Left ventricle myocardium inferior (tissue), 1 donor: Measurements from ENCODE around the gene DHRS2. TPM values are rescaled to one million over a fixed set of nuclear protein-coding genes. Genes with fewer than 3 reads are reported as not detected.
"Not testable (repeated sequence)": the region's sequence is repeated elsewhere in the genome, so short reads cannot be mapped to it uniquely, and the experiment has no call there.

Experiments used
- DNase-seq: peaks from one replicate; pipeline ENCODE4 v3.0.0-alpha.2; 2020
- H3K27ac ChIP-seq: fragments of 200-600 bp; replicated peaks from 2 replicates; pipeline ENCODE4 v1.8.0; 2021
- H3K27me3 ChIP-seq: fragments of 200-600 bp; 2 replicates; pipeline ENCODE4 v1.8.0; 2021; ENCODE audit warnings: low read depth
- H3K36me3 ChIP-seq: fragments of 200-600 bp; 2 replicates; pipeline ENCODE4 v1.8.0; 2021
- H3K4me1 ChIP-seq: fragments of 200-600 bp; 2 replicates; pipeline ENCODE4 v1.8.0; 2021
- H3K4me3 ChIP-seq: fragments of 200-600 bp; 2 replicates; pipeline ENCODE4 v1.8.0; 2021; ENCODE audit warnings: mild to moderate bottlenecking, moderate library complexity
- H3K9me3 ChIP-seq: fragments of 200-600 bp; replicated peaks from 2 replicates; pipeline ENCODE4 v1.8.0; 2021
- CTCF ChIP-seq: fragments of 200-600 bp; IDR thresholded peaks from 2 replicates; pipeline ENCODE4 v1.8.0; 2021; ENCODE audit warnings: antibody characterized with exemption, mild to moderate bottlenecking, borderline replicate concordance
- intact Hi-C: fragments of 100-400 bp; cut with micrococcal nuclease; formaldehyde crosslinking; loops from one replicate; pipeline ENCODE4 v1.11.0; 2022
- total RNA-seq: library from RNA; stranded (reverse); fragmentation: NEBNext Ultra II Directional; extraction: Animal tissue kit (Norgen Biotek cat#: 25700); gene quantifications from one replicate; pipeline ENCODE4 v1.2.1, GENCODE V29; 2021
- donor health status: DM: no; HTN: yes; CAD: no; lungs with severe emphysema.

DHRS2 gene
- total RNA-seq, 1 donor from 2014 or later: not detected

DNA sequence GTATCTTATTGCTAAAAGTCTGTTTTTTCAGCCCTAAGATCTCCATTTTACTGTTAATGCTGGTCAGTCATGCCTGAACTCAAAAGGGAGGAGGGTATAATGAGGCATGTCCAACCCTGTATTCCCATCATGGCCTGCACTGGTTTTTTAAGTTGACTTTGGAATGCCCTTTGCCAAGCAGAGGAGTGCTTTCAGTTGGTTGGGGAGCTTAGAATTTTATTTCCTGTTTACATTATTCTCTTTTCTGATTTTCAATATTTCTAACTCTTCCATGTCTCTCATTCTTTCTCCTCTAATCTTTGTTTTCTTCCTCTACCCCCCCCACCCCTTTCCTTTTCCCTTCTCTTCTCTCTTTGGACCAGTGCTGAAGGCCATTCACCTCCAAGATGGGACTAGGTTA is 4.9 kb upstream of the DHRS2 start:
- H3K4me1 ChIP-seq: peaks cover 9% of the 10 kb centered on the region
- DNase-seq: no peak
- H3K4me3 ChIP-seq: no peak overlapping the region
- no peaks in the 10 kb centered on the region for H3K36me3 ChIP-seq
- intact Hi-C loops: no loop called here
- H3K27me3 ChIP-seq: peaks cover 10% of the 10 kb centered on the region
- peaks cover 2% of the 10 kb centered on the region for H3K9me3 ChIP-seq
- no peak overlapping the region for H3K27ac ChIP-seq
- TF ChIP-seq CTCF: no peak

- intact Hi-C loops: no loop called here
- Histone ChIP-seq H3K4me3 (peak overlapping the region; percentile 44), H3K4me1 (peaks cover 9% of the 10 kb centered on the region), H3K27me3 (peaks cover 5% of the 10 kb centered on the region), H3K9me3 (peaks cover 9% of the 10 kb centered on the region), H3K36me3 (no peaks in the 10 kb centered on the region), H3K27ac (no peak overlapping the region)
- peak; percentile 60 for DNase-seq
- TF ChIP-seq CTCF: peak; percentile 94
These were observed 4.3 kb upstream of the DHRS2 start for GRCh38 chr14:23631702-23632460.

DNA sequence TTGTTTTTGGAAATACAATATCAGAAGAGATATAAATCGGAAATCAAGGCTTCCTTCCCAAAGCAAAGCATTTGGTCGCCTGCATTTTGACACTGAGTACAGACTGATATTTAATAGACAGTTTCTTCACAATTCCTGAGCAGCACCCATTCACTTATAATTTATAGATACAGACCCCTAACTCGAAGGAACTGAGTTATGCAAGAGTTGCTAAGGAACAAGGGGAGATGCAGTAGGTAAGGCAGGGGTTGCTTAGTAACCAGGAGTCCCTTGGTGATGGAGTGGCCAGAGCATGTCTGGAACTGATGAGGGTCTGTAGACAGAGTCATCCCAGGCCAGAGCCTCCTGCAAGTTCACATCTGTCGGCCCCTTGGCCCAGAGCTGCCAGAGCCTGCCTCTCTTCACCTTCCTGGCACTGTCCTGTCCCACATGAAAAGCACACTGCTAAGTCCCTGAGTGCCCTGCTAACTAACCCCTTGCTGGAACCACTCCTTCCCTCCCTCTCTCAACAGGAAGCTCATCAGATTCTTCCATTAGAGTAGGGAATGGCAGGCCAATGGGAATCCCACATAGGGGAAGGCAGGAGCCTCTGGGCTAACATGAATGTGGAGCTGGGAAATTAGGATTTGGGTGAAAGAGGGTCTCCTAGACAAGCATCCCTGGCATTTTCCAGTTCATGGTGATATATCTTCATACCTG is 3.6 kb upstream of the DHRS2 start:
- peak overlapping the region; percentile 44 for H3K4me3 ChIP-seq
- no peaks in the 10 kb centered on the region for H3K36me3 ChIP-seq
- no peak overlapping the region for H3K27ac ChIP-seq
- H3K9me3 ChIP-seq: peaks cover 14% of the 10 kb centered on the region
- intact Hi-C loops: no loop called here
- TF ChIP-seq CTCF: no peak
- no peaks in the 10 kb centered on the region for H3K27me3 ChIP-seq
- H3K4me1 ChIP-seq: peaks cover 9% of the 10 kb centered on the region
- no peak for DNase-seq

DNA sequence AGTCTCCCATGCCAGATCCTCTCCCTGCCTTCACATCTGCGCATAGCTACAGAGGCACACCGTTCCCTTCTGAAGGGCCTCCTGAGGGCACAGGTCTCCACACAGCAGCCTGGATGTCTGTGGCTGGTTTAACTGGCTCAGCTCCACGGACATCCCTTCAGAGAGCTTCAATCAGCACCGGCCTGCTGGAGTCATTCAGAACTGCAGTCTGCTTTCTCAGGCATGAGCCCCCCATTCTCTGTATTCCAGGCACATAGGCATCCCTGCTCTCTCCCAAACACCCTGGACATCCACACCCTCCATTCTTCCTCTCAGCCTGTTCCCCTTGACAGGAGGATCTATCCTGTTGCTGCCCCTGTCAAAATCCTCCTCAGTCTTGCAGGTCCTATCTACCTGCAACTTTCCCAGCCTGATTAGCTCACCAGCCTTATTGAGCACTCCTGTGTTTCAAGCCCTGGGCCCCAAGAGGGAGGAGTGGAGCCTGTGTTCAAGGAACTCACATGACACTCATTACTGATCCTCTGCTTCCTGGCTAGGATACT is 2.9 kb upstream of the DHRS2 start:
- Histone ChIP-seq H3K9me3 (peaks cover 17% of the 10 kb centered on the region), H3K27ac (no peak overlapping the region), H3K4me3 (no peak overlapping the region), H3K27me3 (no peaks in the 10 kb centered on the region), H3K36me3 (no peaks in the 10 kb centered on the region), H3K4me1 (peaks cover 9% of the 10 kb centered on the region)
- no peak for DNase-seq
- no peak for TF ChIP-seq CTCF
- intact Hi-C loops: no loop called here

DNA sequence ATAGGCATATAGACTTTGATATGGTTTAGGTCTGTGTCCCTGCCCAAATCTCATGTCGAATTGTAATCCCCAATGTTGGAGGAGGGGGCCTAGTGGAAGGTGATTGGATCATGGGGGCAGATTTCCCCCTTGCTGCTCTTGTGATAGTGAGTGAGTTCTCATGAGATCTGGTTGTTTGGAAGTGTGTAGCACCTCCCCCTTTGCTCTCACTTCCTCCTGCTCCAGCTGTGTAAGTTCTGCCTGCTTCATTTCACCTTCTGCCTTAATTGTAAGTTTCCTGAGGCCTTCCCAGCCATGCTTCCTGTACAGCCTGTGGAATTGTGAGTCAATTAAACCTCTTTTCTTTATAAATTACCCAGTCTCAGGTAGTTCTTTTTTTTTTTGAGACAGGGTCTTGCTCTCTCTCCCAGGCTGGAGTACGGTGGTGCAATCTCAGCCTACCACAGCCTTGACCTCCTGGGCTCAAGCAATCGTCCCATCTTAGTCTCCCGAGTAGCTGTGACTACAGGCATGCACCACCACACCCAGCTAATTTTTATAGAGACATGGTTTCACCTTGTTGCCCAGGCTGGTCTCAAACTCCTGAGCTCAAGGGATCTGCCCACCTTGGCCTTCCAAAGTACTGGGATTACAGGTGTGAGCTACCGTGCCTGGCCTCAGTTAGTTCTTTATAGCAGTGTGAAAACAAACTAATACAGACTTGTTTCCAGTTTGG is 1.3 kb upstream of the DHRS2 start:
- intact Hi-C loops, H3K36me3 ChIP-seq: not testable (repeated sequence)

GRCh38 chr14:23637312-23637654 is 1.1 kb downstream of the DHRS2 start:
- H3K27ac ChIP-seq, H3K4me1 ChIP-seq, H3K27me3 ChIP-seq, H3K4me3 ChIP-seq, DNase-seq, intact Hi-C loops, H3K36me3 ChIP-seq: not testable (repeated sequence)
- peaks cover 17% of the 10 kb centered on the region for H3K9me3 ChIP-seq

More for the DNA sequence above, 1.3 kb upstream of the DHRS2 start:
- not testable (repeated sequence) for H3K4me1 ChIP-seq, H3K4me3 ChIP-seq, H3K27ac ChIP-seq, H3K27me3 ChIP-seq, DNase-seq
- peaks cover 17% of the 10 kb centered on the region for H3K9me3 ChIP-seq

GRCh38 chr14:23637655-23638413 is 1.7 kb downstream of the DHRS2 start:
- peaks cover 17% of the 10 kb centered on the region for H3K9me3 ChIP-seq
- H3K27ac ChIP-seq, H3K36me3 ChIP-seq, H3K27me3 ChIP-seq, H3K4me3 ChIP-seq, H3K4me1 ChIP-seq, DNase-seq, intact Hi-C loops: not testable (repeated sequence)
